GM12891 (cell line): ENCODE results near the gene HDDC2.

ENCODE experiments used
- DNase-seq: peaks from one replicate; pipeline ENCODE4 v3.0.0; 2011; ENCODE audit warnings: low spot score; ENCODE audit not compliant: insufficient read length
- FAIRE-seq: peaks from 2 replicates; lab custom pipeline; 2011; peaks lifted over from hg19 to GRCh38; lab: Jason Lieb, UNC
- PAX5 ChIP-seq: IDR thresholded peaks from 2 replicates; pipeline ENCODE4 v1.6.1; 2011; ENCODE audit warnings: low read length, moderate library complexity, mild to moderate bottlenecking; ENCODE audit not compliant: insufficient read depth, severe bottlenecking
- POLR2A ChIP-seq: IDR thresholded peaks from 2 replicates; pipeline ENCODE4 v1.6.1; 2011; ENCODE audit warnings: low read depth, low read length, control low read depth
- POLR2AphosphoS5 ChIP-seq: IDR thresholded peaks from 2 replicates; pipeline ENCODE4 v1.6.1; 2011; ENCODE audit warnings: low read depth, low read length, control low read depth
- POU2F2 ChIP-seq: IDR thresholded peaks from 2 replicates; pipeline ENCODE4 v1.6.1; 2011; ENCODE audit warnings: low read depth, mild to moderate bottlenecking, control low read depth, low read length, moderate library complexity
- SPI1 ChIP-seq: IDR thresholded peaks from 2 replicates; pipeline ENCODE4 v1.6.1; 2011; ENCODE audit warnings: low read depth, low read length, control low read depth
- TAF1 ChIP-seq: IDR thresholded peaks from 2 replicates; pipeline ENCODE4 v1.6.1; 2011; ENCODE audit warnings: low read depth, low read length, control low read depth

Gene HDDC2

GRCh38 chr6:125258651-125259353, 43.0 kb downstream of the HDDC2 start:
- TF ChIP-seq SPI1 (peak; percentile 21; the same call in 1 of the 2 replicates), POU2F2 (no peak)
- FAIRE-seq (no peak), DNase-seq (no peak)

- DNase-seq (no peak), FAIRE-seq (no peak)
- TF ChIP-seq TAF1 (no peak), SPI1 (no peak), PAX5 (no peak), POU2F2 (no peak), POLR2AphosphoS5 (no peak), POLR2A (no peak)
Observed at GRCh38 chr6:125257351-125257750, 44.4 kb downstream of the HDDC2 start.

- no peak for DNase-seq
- TF ChIP-seq POLR2AphosphoS5 (no peak), SPI1 (no peak), TAF1 (no peak), PAX5 (no peak), POLR2A (no peak), POU2F2 (no peak)
- no peak for FAIRE-seq
Observed at GRCh38 chr6:125255201-125255600, 46.6 kb downstream of the HDDC2 start.

- TF ChIP-seq POLR2AphosphoS5: no peak
- no peak for TF ChIP-seq SPI1
- no peak for TF ChIP-seq POLR2A
- TF ChIP-seq PAX5: no peak
- no peak for TF ChIP-seq POU2F2
- TF ChIP-seq TAF1: no peak
- FAIRE-seq: no peak
Observed at GRCh38 chr6:125254321-125254720, 47.4 kb downstream of the HDDC2 start.

GRCh38 chr6:125253881-125254280, 47.9 kb downstream of the HDDC2 start:
- DNase-seq: no peak
- TF ChIP-seq SPI1: no peak
- TF ChIP-seq POLR2A: no peak
- TF ChIP-seq POU2F2: no peak
- TF ChIP-seq TAF1: no peak
- TF ChIP-seq PAX5: no peak
- TF ChIP-seq POLR2AphosphoS5: no peak
- no peak for FAIRE-seq

More at GRCh38 chr6:125254321-125254720, 47.4 kb downstream of the HDDC2 start:
- no peak for DNase-seq

- FAIRE-seq (no peak), DNase-seq (no peak)
- TF ChIP-seq SPI1: no peak
- TF ChIP-seq POLR2AphosphoS5: no peak
- TF ChIP-seq POLR2A: no peak
- no peak for TF ChIP-seq POU2F2
- TF ChIP-seq TAF1: no peak
- no peak for TF ChIP-seq PAX5
Observed at GRCh38 chr6:125252891-125253290, 48.9 kb downstream of the HDDC2 start.

- FAIRE-seq: no peak
- TF ChIP-seq POLR2AphosphoS5: no peak
- no peak for TF ChIP-seq POLR2A
- no peak for TF ChIP-seq POU2F2
- no peak for TF ChIP-seq SPI1
- no peak for TF ChIP-seq PAX5
- TF ChIP-seq TAF1: no peak
- no peak for DNase-seq
Observed at GRCh38 chr6:125251516-125252220, 50.1 kb downstream of the HDDC2 start.

- FAIRE-seq (no peak), DNase-seq (no peak)
- no peak for TF ChIP-seq PAX5
- no peak for TF ChIP-seq SPI1
- TF ChIP-seq POLR2AphosphoS5: no peak
Observed at GRCh38 chr6:125250511-125250910, 51.3 kb downstream of the HDDC2 start.

- no peak for FAIRE-seq
- no peak for TF ChIP-seq PAX5
- no peak for TF ChIP-seq POU2F2
- no peak for TF ChIP-seq TAF1
- no peak for TF ChIP-seq POLR2A
- no peak for TF ChIP-seq POLR2AphosphoS5
- no peak for DNase-seq
Observed at GRCh38 chr6:125248136-125248535, 53.6 kb downstream of the HDDC2 start.
